CD14-positive monocyte (primary cell): Measurements from ENCODE around the gene ANXA10. TPM values are rescaled to one million over a fixed set of nuclear protein-coding genes. Genes with fewer than 3 reads are reported as not detected.

Experiments used
- DNase-seq, 3 donors: peaks; one replicate each; pipeline ENCODE4 v3.0.0-alpha.2; 2011 to 2022
- H2AFZ ChIP-seq: 2 replicates; pipeline ENCODE4 v1.6.0; 2012; ENCODE audit warnings: mild to moderate bottlenecking, low read depth, low read length, inconsistent platforms; ENCODE audit not compliant: insufficient read depth, poor library complexity, severe bottlenecking
- H3K27ac ChIP-seq, 2 donors: 1 replicate in 1 of 2; 2 replicates in 1 of 2; pipeline ENCODE4 v1.5.1; 2012 to 2013; ENCODE audit warnings: low read length in 2 of 2, control low read depth in 1 of 2, inconsistent platforms in 1 of 2, low read depth in 1 of 2, mild to moderate bottlenecking in 1 of 2
- H3K27me3 ChIP-seq, 2 donors: one replicate each; pipeline versions ENCODE4 v1.6.0 to v1.6.1; 2011 to 2013; ENCODE audit warnings: low read length in 2 of 2; ENCODE audit not compliant: control insufficient read depth in 2 of 2, insufficient read depth in 2 of 2
- H3K36me3 ChIP-seq, 2 donors: replicated peaks in 1 of 2; 1 replicate in 1 of 2; 2 replicates in 1 of 2; pipeline versions ENCODE4 v1.5.1 to v1.6.1; 2012 to 2013; ENCODE audit warnings: low read length in 2 of 2, control low read depth in 1 of 2, inconsistent platforms in 1 of 2, mild to moderate bottlenecking in 1 of 2; ENCODE audit not compliant: insufficient read depth in 2 of 2, control insufficient read depth in 1 of 2
- H3K4me1 ChIP-seq, 2 donors: 1 replicate in 1 of 2; 2 replicates in 1 of 2; pipeline versions ENCODE4 v1.5.1 to v1.6.1; 2012 to 2013; ENCODE audit warnings: low read length in 2 of 2, control low read depth in 1 of 2, inconsistent platforms in 1 of 2, mild to moderate bottlenecking in 1 of 2, moderate library complexity in 1 of 2; ENCODE audit not compliant: insufficient read depth in 2 of 2, control insufficient read depth in 1 of 2
- H3K4me2 ChIP-seq: replicated peaks from 2 replicates; pipeline ENCODE3; 2012; ENCODE audit warnings: low read length, moderate library complexity, mild to moderate bottlenecking; ENCODE audit not compliant: poor library complexity, severe bottlenecking; ENCODE audit errors: extremely low read depth
- H3K4me3 ChIP-seq, 3 experiments: fragments of 200-600 bp in 1 of 3; sonication (generic) in 1 of 3; replicated peaks in 1 of 3; 1 replicate in 2 of 3; 2 replicates in 1 of 3; pipeline ENCODE4 v1.5.1; 2011 to 2013; ENCODE audit warnings: low read length in 3 of 3, mild to moderate bottlenecking in 3 of 3, control low read depth in 2 of 3, low read depth in 2 of 3, inconsistent platforms in 1 of 3, moderate library complexity in 1 of 3
- H3K79me2 ChIP-seq: 2 replicates; pipeline ENCODE4 v1.6.0; 2012; ENCODE audit warnings: mild to moderate bottlenecking, control low read depth, inconsistent platforms, low read length, moderate library complexity; ENCODE audit not compliant: insufficient read depth
- H3K9ac ChIP-seq: 2 replicates; pipeline ENCODE4 v1.6.0; 2017; ENCODE audit warnings: low read length, mild to moderate bottlenecking; ENCODE audit not compliant: insufficient read depth, poor library complexity, severe bottlenecking
- H3K9me3 ChIP-seq, 2 donors: replicated peaks in 1 of 2; 1 replicate in 1 of 2; 2 replicates in 1 of 2; pipeline versions ENCODE4 v1.5.1 to v1.6.1; 2012 to 2013; ENCODE audit warnings: low read length in 2 of 2, control low read depth in 1 of 2; ENCODE audit not compliant: control insufficient read depth in 1 of 2, insufficient read depth in 1 of 2
- H4K20me1 ChIP-seq: 2 replicates; pipeline ENCODE4 v1.6.0; 2012; ENCODE audit warnings: mild to moderate bottlenecking, low read length, control low read depth, moderate library complexity; ENCODE audit not compliant: insufficient read depth
- H3K27ac Mint-ChIP-seq, 7 donors: one replicate each; pipeline ENCODE4 v1.8.0; 2020; ENCODE audit warnings: mild to moderate bottlenecking in 7 of 7, mixed read lengths in 7 of 7, moderate library complexity in 6 of 7, inconsistent platforms in 2 of 7
- H3K27me3 Mint-ChIP-seq, 3 donors: one replicate each; pipeline ENCODE4 v1.8.0; 2021 to 2022; ENCODE audit warnings: low read depth in 3 of 3, mild to moderate bottlenecking in 3 of 3, mixed read lengths in 3 of 3, moderate library complexity in 3 of 3, inconsistent platforms in 1 of 3
- H3K36me3 Mint-ChIP-seq, 2 donors: one replicate each; pipeline ENCODE4 v1.8.0; 2020; ENCODE audit warnings: mixed read lengths in 2 of 2, inconsistent platforms in 1 of 2, mild to moderate bottlenecking in 1 of 2
- H3K4me1 Mint-ChIP-seq: one replicate; pipeline ENCODE4 v1.8.0; 2020; ENCODE audit warnings: mild to moderate bottlenecking, mixed read lengths
- H3K4me3 Mint-ChIP-seq, 2 donors: one replicate each; pipeline ENCODE4 v1.8.0; 2020; ENCODE audit warnings: mild to moderate bottlenecking in 2 of 2, mixed read lengths in 2 of 2, moderate library complexity in 1 of 2
- H3K9me3 Mint-ChIP-seq, 7 donors: one replicate each; pipeline ENCODE4 v1.8.0; 2020 to 2022; ENCODE audit warnings: mixed read lengths in 7 of 7, mild to moderate bottlenecking in 6 of 7, moderate library complexity in 6 of 7, inconsistent platforms in 2 of 7
- WGBS: methylation state at CpG from one replicate; pipeline ENCODE4 v1.1.5; 2013; ENCODE audit warnings: missing lambda C conversion rate; ENCODE audit not compliant: insufficient coverage; 5-methylcytosine and 5-hydroxymethylcytosine counted together
- intact Hi-C, 2 donors: fragments of 100-400 bp; cut with micrococcal nuclease; formaldehyde crosslinking; loops; one replicate each; pipeline versions ENCODE4 v1.15.0 to v1.15.1; 2023
- polyA plus RNA-seq, 3 donors: library from polyadenylated mRNA; depleted of rRNA in 1 of 3; unstranded in 2 of 3; stranded (reverse) in 1 of 3; fragments of 300-500 nt in 2 of 3; fragments of >200 nt in 1 of 3; fragmentation: Illumina TruSeq in 2 of 3; gene quantifications; 1 replicate in 2 of 3; 2 replicates in 1 of 3; pipeline ENCODE4 v1.2.3, GENCODE V29; 2012 to 2021
- TF ChIP-seq, protein P1 (sequence below): fragments of 200-600 bp; IDR thresholded peaks from one replicate; pipeline ENCODE4 v1.8.0; 2022; ENCODE audit warnings: antibody characterized with exemption, mild to moderate bottlenecking

Gene ANXA10
- polyA plus RNA-seq, 3 donors, result not detected

DNA sequence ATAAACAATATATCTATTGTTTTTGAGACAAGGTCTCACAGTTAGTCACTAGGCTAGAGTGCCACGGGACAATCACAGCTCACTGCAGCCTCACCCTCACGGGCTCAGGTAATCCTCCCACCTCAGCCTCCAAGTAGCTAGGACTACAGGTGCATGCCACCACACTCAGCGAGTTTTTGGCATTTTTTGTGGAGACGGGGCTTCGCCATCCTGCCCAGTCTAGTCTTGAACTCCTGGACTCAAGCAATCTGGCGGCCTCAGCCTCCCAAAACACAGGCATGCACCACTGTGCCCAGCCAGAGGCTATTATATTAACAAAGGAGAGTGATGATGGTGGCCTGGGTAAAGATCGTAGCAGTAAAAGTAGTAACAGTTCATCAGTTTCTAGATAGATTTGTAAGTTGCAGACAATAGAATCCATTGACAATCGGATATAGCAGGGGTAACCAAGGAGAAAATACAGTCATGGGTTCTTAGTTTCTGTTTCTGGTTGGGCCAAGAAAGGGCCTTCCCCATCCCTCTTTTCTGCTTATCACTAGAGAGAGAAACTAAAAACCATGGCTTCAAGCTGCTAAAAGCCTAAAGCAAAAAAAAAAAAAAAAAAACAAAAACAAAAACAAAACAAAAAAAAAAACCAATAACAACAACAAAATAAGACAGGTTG is 60.6 kb downstream of the ANXA10 start:
- Histone ChIP-seq H3K79me2 (no peaks in the 10 kb centered on the region), H3K4me3 (no peak overlapping the region), H3K27ac (no peak overlapping the region), H3K9ac (no peak overlapping the region), H3K4me1 (no peaks in the 10 kb centered on the region), H4K20me1 (no peaks in the 10 kb centered on the region), H3K4me2 (no peak overlapping the region), H3K27me3 (no peaks in the 10 kb centered on the region), H3K36me3 (no peaks in the 10 kb centered on the region), H2AFZ (peak overlapping the region; percentile 29), H3K9me3 (no peaks in the 10 kb centered on the region)
- TF ChIP-seq, protein P1, sequence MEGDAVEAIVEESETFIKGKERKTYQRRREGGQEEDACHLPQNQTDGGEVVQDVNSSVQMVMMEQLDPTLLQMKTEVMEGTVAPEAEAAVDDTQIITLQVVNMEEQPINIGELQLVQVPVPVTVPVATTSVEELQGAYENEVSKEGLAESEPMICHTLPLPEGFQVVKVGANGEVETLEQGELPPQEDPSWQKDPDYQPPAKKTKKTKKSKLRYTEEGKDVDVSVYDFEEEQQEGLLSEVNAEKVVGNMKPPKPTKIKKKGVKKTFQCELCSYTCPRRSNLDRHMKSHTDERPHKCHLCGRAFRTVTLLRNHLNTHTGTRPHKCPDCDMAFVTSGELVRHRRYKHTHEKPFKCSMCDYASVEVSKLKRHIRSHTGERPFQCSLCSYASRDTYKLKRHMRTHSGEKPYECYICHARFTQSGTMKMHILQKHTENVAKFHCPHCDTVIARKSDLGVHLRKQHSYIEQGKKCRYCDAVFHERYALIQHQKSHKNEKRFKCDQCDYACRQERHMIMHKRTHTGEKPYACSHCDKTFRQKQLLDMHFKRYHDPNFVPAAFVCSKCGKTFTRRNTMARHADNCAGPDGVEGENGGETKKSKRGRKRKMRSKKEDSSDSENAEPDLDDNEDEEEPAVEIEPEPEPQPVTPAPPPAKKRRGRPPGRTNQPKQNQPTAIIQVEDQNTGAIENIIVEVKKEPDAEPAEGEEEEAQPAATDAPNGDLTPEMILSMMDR, result no peak
- Mint-ChIP-seq H3K4me1 (peaks cover 5% of the 10 kb centered on the region), H3K27me3 (no peaks in the 10 kb centered on the region), H3K4me3 (peak overlapping the region in 1 of 2 donors; percentile 4), H3K36me3 (no peaks in the 10 kb centered on the region), H3K9me3 (no peaks in the 10 kb centered on the region), H3K27ac (no peak overlapping the region)
- WGBS, result 88% methylated on average over 3 of the region's 8 CpGs
- intact Hi-C loops, result loop anchor here in 1 of 2 donors (5.0 kb wide), 1 partner anchor 1131 kb away; no protein-coding TSS in a partner anchor
- DNase-seq, result no peak

GRCh38 chr4:168153596-168154440 is 61.5 kb downstream of the ANXA10 start:
- Mint-ChIP-seq H3K4me1 (peaks cover 5% of the 10 kb centered on the region), H3K9me3 (peaks cover 0 to 2% (median 0%) of the 10 kb centered on the region in 7 donors), H3K36me3 (no peaks in the 10 kb centered on the region), H3K4me3 (peak overlapping the region; percentile 6 to 50), H3K27me3 (no peaks in the 10 kb centered on the region), H3K27ac (no peak overlapping the region)
- Histone ChIP-seq H3K27me3 (no peaks in the 10 kb centered on the region), H3K79me2 (no peaks in the 10 kb centered on the region), H3K36me3 (no peaks in the 10 kb centered on the region), H2AFZ (peak overlapping the region; percentile 29), H3K27ac (no peak overlapping the region), H3K9me3 (no peaks in the 10 kb centered on the region), H3K4me3 (no peak overlapping the region), H3K4me1 (no peaks in the 10 kb centered on the region), H4K20me1 (no peaks in the 10 kb centered on the region), H3K9ac (no peak overlapping the region), H3K4me2 (peak overlapping the region; percentile 34)
- intact Hi-C loops, result loop anchor here in 1 of 2 donors (5.0 kb wide), 1 partner anchor 1132 kb away; no protein-coding TSS in a partner anchor
- 0% methylated on average over 1 of the region's 10 CpGs for WGBS
- peak; percentile 25 to 30 (median 26) for DNase-seq
- TF ChIP-seq, protein P1, result peak; percentile 76
